ENCODE measurements around the gene CXorf65.

GRCh38 chrX:71060127-71060526 lies 46.4 kb downstream of the CXorf65 start:
- no peak for TF ChIP-seq POLR2A (IDR thresholded peaks at IDR 0.05)
- TF ChIP-seq CTCF (IDR thresholded peaks at IDR 0.05), result no peak
- no peak for TF ChIP-seq EP300 (IDR thresholded peaks at IDR 0.05)
- no peak for TF ChIP-seq POLR2AphosphoS5 (IDR thresholded peaks at IDR 0.05)
